HG03469 (cell line): Measurements from ENCODE around the gene BAX.

Experiments
- ATAC-seq: cut with Tn5 transposase; IDR thresholded peaks from one replicate; pipeline ENCODE4 v1.9.1; 2021; ENCODE audit warnings: mild to moderate bottlenecking, moderate library complexity, moderate number of reproducible peaks; ENCODE audit not compliant: unreplicated experiment

Gene BAX

GRCh38 chr19:48928164-48929025 is 26.3 kb upstream of the BAX start:
- ATAC-seq: no peak

- ATAC-seq: no peak
Measured at GRCh38 chr19:48933382-48933932, 21.2 kb upstream of the BAX start, which contains the start of gene DHDH. TSS of gene DHDH (plus strand) at chr19:48933699. CDS start at chr19:48933722, 23 bp downstream.

GRCh38 chr19:48934837-48935236 is 19.8 kb upstream of the BAX start:
- no peak for ATAC-seq

- no peak for ATAC-seq
Measured at GRCh38 chr19:48935864-48936263, 18.8 kb upstream of the BAX start.

GRCh38 chr19:48938256-48938655 is 16.4 kb upstream of the BAX start:
- ATAC-seq: no peak

GRCh38 chr19:48940902-48941301 is 13.8 kb upstream of the BAX start:
- ATAC-seq: no peak

- ATAC-seq: no peak
Measured at GRCh38 chr19:48943081-48943480, 11.6 kb upstream of the BAX start.

GRCh38 chr19:48945415-48945814 is 9.3 kb upstream of the BAX start:
- no peak for ATAC-seq

- ATAC-seq: no peak
Measured at GRCh38 chr19:48945817-48946216, 8.9 kb upstream of the BAX start.

- ATAC-seq: no peak
Measured at GRCh38 chr19:48946463-48947257, 8.0 kb upstream of the BAX start.

GRCh38 chr19:48947258-48947542 is 7.5 kb upstream of the BAX start:
- no peak for ATAC-seq

GRCh38 chr19:48950159-48950558 is 4.5 kb upstream of the BAX start:
- no peak for ATAC-seq

- ATAC-seq: no peak
Measured at GRCh38 chr19:48950830-48951519, 3.7 kb upstream of the BAX start.

- no peak for ATAC-seq
Measured at GRCh38 chr19:48953141-48953540, 1.5 kb upstream of the BAX start.

GRCh38 chr19:48953990-48954594 is 583 bp upstream of the BAX start:
- no peak for ATAC-seq

GRCh38 chr19:48955308-48955958 is 758 bp downstream of the BAX start:
- no peak for ATAC-seq

- no peak for ATAC-seq
Measured at GRCh38 chr19:48958006-48958405, 3.3 kb downstream of the BAX start.

- ATAC-seq: no peak
Measured at GRCh38 chr19:48959341-48960239, 4.9 kb downstream of the BAX start.

- no peak for ATAC-seq
Measured at GRCh38 chr19:48961051-48961649, 6.5 kb downstream of the BAX start.
